HepG2 (cell line): Measurements from ENCODE around the gene CNN3. TPM values are rescaled to one million over a fixed set of nuclear protein-coding genes. Genes with fewer than 3 reads are reported as not detected.
A peak's percentile ranks its signal among the peaks of the same experiment; 100 is the strongest.

ENCODE experiments used
- DNMT3B ChIP-seq: conservative IDR thresholded peaks from 2 replicates; pipeline ENCODE4 v1.6.1; 2016; ENCODE audit warnings: missing biosample characterization, control low read depth
- ELF3 ChIP-seq: IDR thresholded peaks from 2 replicates; pipeline ENCODE4 v1.6.1; 2016; ENCODE audit warnings: missing genetic modification reagents, missing compliant biosample characterization
- HNRNPLL ChIP-seq: fragments of 200-400 bp; formaldehyde crosslinking; IDR thresholded peaks from 2 replicates; pipeline ENCODE4 v1.6.1; 2017; ENCODE audit warnings: mild to moderate bottlenecking, low read depth, low read length; ENCODE audit not compliant: poor library complexity, severe bottlenecking
- IKZF4 ChIP-seq: sonication (generic); formaldehyde crosslinking; IDR thresholded peaks from 2 replicates; pipeline ENCODE4 v1.5.1; 2020; ENCODE audit warnings: borderline replicate concordance, mild to moderate bottlenecking, low read depth, missing genetic modification reagents; ENCODE audit errors: not compliant biosample characterization
- KLF6 ChIP-seq: IDR thresholded peaks from 2 replicates; pipeline ENCODE4 v1.8.0; 2016; ENCODE audit warnings: missing biosample characterization, missing genetic modification reagents
- MED8 ChIP-seq: sonication (generic); formaldehyde crosslinking; IDR thresholded peaks from 2 replicates; pipeline ENCODE4 v1.8.1; 2023; ENCODE audit warnings: mild to moderate bottlenecking, missing genetic modification reagents; ENCODE audit not compliant: insufficient replicate concordance
- RAD21 ChIP-seq: fragments of 450-650 bp; formaldehyde crosslinking; IDR thresholded peaks from 2 replicates; pipeline ENCODE4 v1.5.0; 2020; ENCODE audit warnings: mild to moderate bottlenecking
- RARA ChIP-seq: IDR thresholded peaks from 2 replicates; pipeline ENCODE4 v1.6.1; 2016; ENCODE audit warnings: missing genetic modification reagents, missing compliant biosample characterization
- RFXANK ChIP-seq: IDR thresholded peaks from 2 replicates; pipeline ENCODE4 v1.6.1; 2016
- ZFAT ChIP-seq: sonication (generic); formaldehyde crosslinking; conservative IDR thresholded peaks from 2 replicates; pipeline ENCODE4 v1.8.1; 2023; ENCODE audit warnings: missing genetic modification reagents, inconsistent platforms
- ZNF17 ChIP-seq: sonication (generic); formaldehyde crosslinking; IDR thresholded peaks from 2 replicates; pipeline ENCODE4 v1.5.0; 2020; ENCODE audit warnings: mild to moderate bottlenecking, missing genetic modification reagents
- ZNF33A ChIP-seq: sonication (generic); formaldehyde crosslinking; IDR thresholded peaks from 2 replicates; pipeline ENCODE4 v1.5.1; 2020; ENCODE audit warnings: missing genetic modification reagents, mild to moderate bottlenecking, moderate library complexity, borderline replicate concordance
- ZNF441 ChIP-seq: sonication (generic); formaldehyde crosslinking; IDR thresholded peaks from 2 replicates; pipeline ENCODE4 v1.7.0; 2021; ENCODE audit warnings: missing genetic modification reagents, borderline replicate concordance
- ZNF569 ChIP-seq: sonication (generic); formaldehyde crosslinking; IDR thresholded peaks from 2 replicates; pipeline ENCODE4 v1.5.0; 2020; ENCODE audit warnings: mild to moderate bottlenecking, missing genetic modification reagents, moderate library complexity, borderline replicate concordance
- ZNF616 ChIP-seq: sonication (generic); formaldehyde crosslinking; IDR thresholded peaks from 2 replicates; pipeline ENCODE4 v1.5.0; 2020; ENCODE audit warnings: low read depth, mild to moderate bottlenecking, missing genetic modification reagents
- polyA plus RNA-seq, 8 experiments: library from polyadenylated mRNA; depleted of rRNA in 3 of 8; stranded (reverse) in 7 of 8; unstranded in 1 of 8; fragments of >200 nt; fragmentation: Illumina TruSeq in 4 of 8; extraction: Trizol in 4 of 8; gene quantifications; 2 replicates each; pipeline versions ENCODE4 v1.2.1 to v1.2.3, GENCODE V29; 2011 to 2016; ENCODE audit warnings: low read depth in 4 of 8, missing spikeins in 1 of 8, mixed read lengths in 1 of 8; ENCODE audit not compliant: insufficient read depth in 1 of 8
- total RNA-seq, 5 experiments: library from RNA; depleted of rRNA; stranded (reverse); fragments of >200 nt; fragmentation: Illumina TruSeq; extraction: Trizol; gene quantifications; 2 replicates each; pipeline ENCODE4 v1.2.3, GENCODE V29; 2016; ENCODE audit warnings: low read depth in 1 of 5
- TF ChIP-seq, protein P1 (sequence below): sonication (generic); formaldehyde crosslinking; IDR thresholded peaks from 2 replicates; pipeline ENCODE4 v1.4.0; 2020; ENCODE audit warnings: missing genetic modification reagents
- TF ChIP-seq, protein P2 (sequence below): sonication (generic); formaldehyde crosslinking; IDR thresholded peaks from 2 replicates; pipeline ENCODE4 v1.4.0; 2020; ENCODE audit warnings: missing genetic modification reagents
- TF ChIP-seq, protein P3 (sequence below): sonication (generic); formaldehyde crosslinking; IDR thresholded peaks from 2 replicates; pipeline ENCODE4 v1.5.0; 2020; ENCODE audit warnings: mild to moderate bottlenecking, low read depth, missing genetic modification reagents, borderline replicate concordance
- TF ChIP-seq, protein P4 (sequence below): IDR thresholded peaks from 2 replicates; pipeline ENCODE4 v1.6.1; 2012; ENCODE audit warnings: low read length, improper control_type of control experiment
- TF ChIP-seq, protein P5 (sequence below): IDR thresholded peaks from 2 replicates; pipeline ENCODE4 v1.6.1; 2016; ENCODE audit warnings: low read depth, borderline replicate concordance

Gene CNN3
- total and polyA plus RNA-seq, 2 of the 13 experiments (the other 11 are each of a cell fraction or from before 2014, with no cell fraction given), result 113 to 223 TPM

DNA sequence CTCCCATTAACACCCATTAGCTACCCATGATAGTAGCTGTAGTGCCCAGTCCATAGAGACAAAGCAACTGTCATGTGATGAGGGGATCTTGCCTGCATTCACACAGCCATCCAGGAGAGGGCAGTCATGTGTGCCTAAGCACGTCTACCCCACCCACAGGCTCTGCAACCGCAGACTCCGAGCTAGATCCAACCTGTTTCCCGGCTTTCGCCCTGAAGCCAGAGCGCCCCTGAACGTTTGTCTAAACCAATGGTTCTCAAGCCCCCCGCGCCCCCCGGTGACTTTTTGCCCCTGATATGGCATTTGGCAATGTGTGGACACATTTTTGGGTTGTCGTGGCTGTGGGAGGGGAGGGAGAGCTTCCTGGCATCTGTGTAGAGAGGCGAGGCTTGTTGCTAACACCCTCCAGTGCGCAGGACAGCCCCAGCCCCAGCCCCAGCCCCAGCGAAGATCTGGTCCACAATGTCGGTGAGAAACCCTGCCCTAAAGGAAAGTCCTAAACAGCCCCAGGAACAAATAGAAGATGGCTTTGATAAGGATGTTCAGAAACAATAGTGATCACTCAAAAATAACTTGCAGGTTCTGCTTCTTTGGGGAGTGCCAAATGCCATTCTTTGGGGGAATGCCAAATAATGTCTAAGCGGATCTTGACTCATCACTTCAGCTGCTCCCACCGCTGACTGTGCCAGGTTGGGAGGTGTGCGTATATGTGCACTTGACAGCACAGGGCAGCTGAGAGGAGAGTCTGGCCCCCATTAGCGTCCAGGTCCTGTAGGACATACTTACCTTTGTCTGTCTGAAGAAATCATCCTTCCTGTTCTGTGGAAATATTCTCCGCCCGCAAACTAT, 72.2 kb downstream of the CNN3 start (continued):
- TF ChIP-seq, protein P1, sequence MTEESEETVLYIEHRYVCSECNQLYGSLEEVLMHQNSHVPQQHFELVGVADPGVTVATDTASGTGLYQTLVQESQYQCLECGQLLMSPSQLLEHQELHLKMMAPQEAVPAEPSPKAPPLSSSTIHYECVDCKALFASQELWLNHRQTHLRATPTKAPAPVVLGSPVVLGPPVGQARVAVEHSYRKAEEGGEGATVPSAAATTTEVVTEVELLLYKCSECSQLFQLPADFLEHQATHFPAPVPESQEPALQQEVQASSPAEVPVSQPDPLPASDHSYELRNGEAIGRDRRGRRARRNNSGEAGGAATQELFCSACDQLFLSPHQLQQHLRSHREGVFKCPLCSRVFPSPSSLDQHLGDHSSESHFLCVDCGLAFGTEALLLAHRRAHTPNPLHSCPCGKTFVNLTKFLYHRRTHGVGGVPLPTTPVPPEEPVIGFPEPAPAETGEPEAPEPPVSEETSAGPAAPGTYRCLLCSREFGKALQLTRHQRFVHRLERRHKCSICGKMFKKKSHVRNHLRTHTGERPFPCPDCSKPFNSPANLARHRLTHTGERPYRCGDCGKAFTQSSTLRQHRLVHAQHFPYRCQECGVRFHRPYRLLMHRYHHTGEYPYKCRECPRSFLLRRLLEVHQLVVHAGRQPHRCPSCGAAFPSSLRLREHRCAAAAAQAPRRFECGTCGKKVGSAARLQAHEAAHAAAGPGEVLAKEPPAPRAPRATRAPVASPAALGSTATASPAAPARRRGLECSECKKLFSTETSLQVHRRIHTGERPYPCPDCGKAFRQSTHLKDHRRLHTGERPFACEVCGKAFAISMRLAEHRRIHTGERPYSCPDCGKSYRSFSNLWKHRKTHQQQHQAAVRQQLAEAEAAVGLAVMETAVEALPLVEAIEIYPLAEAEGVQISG (CRISPR knock-in tag), result 0 out of 2 replicates have a peak, but pooled peaks have one; percentile 20
- TF ChIP-seq ZNF17 (CRISPR knock-in tag) (no peak), ZNF33A (no peak), KLF6 (CRISPR knock-in tag) (no peak), MED8 (CRISPR knock-in tag) (no peak), ZNF616 (CRISPR knock-in tag) (no peak), RARA (CRISPR knock-in tag) (no peak), ZNF569 (no peak), RAD21 (CRISPR knock-in tag) (peak; percentile 95), HNRNPLL (no peak), DNMT3B (CRISPR knock-in tag) (no peak), RFXANK (CRISPR knock-in tag) (0 out of 2 replicates have a peak, but pooled peaks have one; percentile 45), ZNF441 (CRISPR knock-in tag) (no peak), ZFAT (CRISPR knock-in tag) (no peak), ELF3 (CRISPR knock-in tag) (no peak), IKZF4 (CRISPR knock-in tag) (no peak)
- TF ChIP-seq, protein P2, sequence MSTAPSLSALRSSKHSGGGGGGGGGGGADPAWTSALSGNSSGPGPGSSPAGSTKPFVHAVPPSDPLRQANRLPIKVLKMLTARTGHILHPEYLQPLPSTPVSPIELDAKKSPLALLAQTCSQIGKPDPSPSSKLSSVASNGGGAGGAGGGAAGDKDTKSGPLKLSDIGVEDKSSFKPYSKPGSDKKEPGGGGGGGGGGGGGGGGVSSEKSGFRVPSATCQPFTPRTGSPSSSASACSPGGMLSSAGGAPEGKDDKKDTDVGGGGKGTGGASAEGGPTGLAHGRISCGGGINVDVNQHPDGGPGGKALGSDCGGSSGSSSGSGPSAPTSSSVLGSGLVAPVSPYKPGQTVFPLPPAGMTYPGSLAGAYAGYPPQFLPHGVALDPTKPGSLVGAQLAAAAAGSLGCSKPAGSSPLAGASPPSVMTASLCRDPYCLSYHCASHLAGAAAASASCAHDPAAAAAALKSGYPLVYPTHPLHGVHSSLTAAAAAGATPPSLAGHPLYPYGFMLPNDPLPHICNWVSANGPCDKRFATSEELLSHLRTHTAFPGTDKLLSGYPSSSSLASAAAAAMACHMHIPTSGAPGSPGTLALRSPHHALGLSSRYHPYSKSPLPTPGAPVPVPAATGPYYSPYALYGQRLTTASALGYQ (CRISPR knock-in tag), result no peak
- TF ChIP-seq, protein P3, sequence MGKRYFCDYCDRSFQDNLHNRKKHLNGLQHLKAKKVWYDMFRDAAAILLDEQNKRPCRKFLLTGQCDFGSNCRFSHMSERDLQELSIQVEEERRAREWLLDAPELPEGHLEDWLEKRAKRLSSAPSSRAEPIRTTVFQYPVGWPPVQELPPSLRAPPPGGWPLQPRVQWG (CRISPR knock-in tag), result no peak
- TF ChIP-seq, protein P4, sequence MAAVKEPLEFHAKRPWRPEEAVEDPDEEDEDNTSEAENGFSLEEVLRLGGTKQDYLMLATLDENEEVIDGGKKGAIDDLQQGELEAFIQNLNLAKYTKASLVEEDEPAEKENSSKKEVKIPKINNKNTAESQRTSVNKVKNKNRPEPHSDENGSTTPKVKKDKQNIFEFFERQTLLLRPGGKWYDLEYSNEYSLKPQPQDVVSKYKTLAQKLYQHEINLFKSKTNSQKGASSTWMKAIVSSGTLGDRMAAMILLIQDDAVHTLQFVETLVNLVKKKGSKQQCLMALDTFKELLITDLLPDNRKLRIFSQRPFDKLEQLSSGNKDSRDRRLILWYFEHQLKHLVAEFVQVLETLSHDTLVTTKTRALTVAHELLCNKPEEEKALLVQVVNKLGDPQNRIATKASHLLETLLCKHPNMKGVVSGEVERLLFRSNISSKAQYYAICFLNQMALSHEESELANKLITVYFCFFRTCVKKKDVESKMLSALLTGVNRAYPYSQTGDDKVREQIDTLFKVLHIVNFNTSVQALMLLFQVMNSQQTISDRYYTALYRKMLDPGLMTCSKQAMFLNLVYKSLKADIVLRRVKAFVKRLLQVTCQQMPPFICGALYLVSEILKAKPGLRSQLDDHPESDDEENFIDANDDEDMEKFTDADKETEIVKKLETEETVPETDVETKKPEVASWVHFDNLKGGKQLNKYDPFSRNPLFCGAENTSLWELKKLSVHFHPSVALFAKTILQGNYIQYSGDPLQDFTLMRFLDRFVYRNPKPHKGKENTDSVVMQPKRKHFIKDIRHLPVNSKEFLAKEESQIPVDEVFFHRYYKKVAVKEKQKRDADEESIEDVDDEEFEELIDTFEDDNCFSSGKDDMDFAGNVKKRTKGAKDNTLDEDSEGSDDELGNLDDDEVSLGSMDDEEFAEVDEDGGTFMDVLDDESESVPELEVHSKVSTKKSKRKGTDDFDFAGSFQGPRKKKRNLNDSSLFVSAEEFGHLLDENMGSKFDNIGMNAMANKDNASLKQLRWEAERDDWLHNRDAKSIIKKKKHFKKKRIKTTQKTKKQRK, result no peak
- TF ChIP-seq, protein P5, sequence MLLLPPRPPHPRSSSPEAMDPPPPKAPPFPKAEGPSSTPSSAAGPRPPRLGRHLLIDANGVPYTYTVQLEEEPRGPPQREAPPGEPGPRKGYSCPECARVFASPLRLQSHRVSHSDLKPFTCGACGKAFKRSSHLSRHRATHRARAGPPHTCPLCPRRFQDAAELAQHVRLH, result peak; percentile 70; the same call in 1 of the 2 replicates
